GM23338 (cell line): ENCODE data around the gene GAPVD1. TPM values are rescaled to one million over a fixed set of nuclear protein-coding genes. Genes with fewer than 3 reads are reported as not detected.

ENCODE experiments used
- ATAC-seq: fragments of 200-7000 bp; cut with Tn5 transposase; 3 replicates; pipeline ENCODE4 v1.9.1; 2020
- DNase-seq: peaks from one replicate; pipeline ENCODE4 v3.0.0-alpha.2; 2015; ENCODE audit warnings: low spot score
- H2AFZ ChIP-seq: fragments of 200-600 bp; sonication (generic); 2 replicates; pipeline ENCODE4 v1.8.0; 2016; ENCODE audit warnings: antibody characterized with exemption, mild to moderate bottlenecking, moderate library complexity
- H3F3A ChIP-seq: fragments of 200-600 bp; sonication (generic); replicated peaks from 2 replicates; pipeline ENCODE4 v1.8.0; 2017; ENCODE audit warnings: antibody characterized with exemption, mixed run types, low read depth
- H3K27ac ChIP-seq: fragments of 200-600 bp; sonication (generic); 2 replicates; pipeline ENCODE4 v1.6.1; 2016; ENCODE audit warnings: low read depth
- H3K27me3 ChIP-seq: fragments of 200-600 bp; sonication (generic); 2 replicates; pipeline ENCODE4 v1.8.0; 2016; ENCODE audit warnings: mild to moderate bottlenecking, mixed run types, moderate library complexity; ENCODE audit not compliant: insufficient read depth
- H3K36me3 ChIP-seq: fragments of 200-600 bp; sonication (generic); 2 replicates; pipeline ENCODE4 v1.8.0; 2016; ENCODE audit warnings: mild to moderate bottlenecking; ENCODE audit not compliant: insufficient read depth
- H3K4me1 ChIP-seq: fragments of 200-600 bp; sonication (generic); 2 replicates; pipeline ENCODE4 v1.8.0; 2016; ENCODE audit warnings: mild to moderate bottlenecking, moderate library complexity; ENCODE audit not compliant: insufficient read depth
- H3K4me2 ChIP-seq: fragments of 200-600 bp; sonication (generic); 2 replicates; pipeline ENCODE4 v1.7.1; 2017; ENCODE audit warnings: mixed run types
- H3K4me3 ChIP-seq: fragments of 200-600 bp; sonication (generic); 2 replicates; pipeline ENCODE4 v1.6.1; 2016; ENCODE audit warnings: mixed run types
- H3K79me2 ChIP-seq: fragments of 200-600 bp; sonication (generic); replicated peaks from 2 replicates; pipeline ENCODE4 v1.8.0; 2017; ENCODE audit warnings: mild to moderate bottlenecking; ENCODE audit not compliant: insufficient read depth
- H3K9me2 ChIP-seq: fragments of 200-600 bp; sonication (generic); 2 replicates; pipeline ENCODE4 v1.8.0; 2017; ENCODE audit not compliant: insufficient read depth
- H4K20me1 ChIP-seq: fragments of 200-600 bp; sonication (generic); replicated peaks from 2 replicates; pipeline ENCODE4 v1.8.0; 2017; ENCODE audit warnings: mild to moderate bottlenecking; ENCODE audit not compliant: insufficient read depth
- H3K27ac Mint-ChIP-seq: 2 replicates; pipeline ENCODE4 v1.8.0; 2020; ENCODE audit warnings: inconsistent platforms, mild to moderate bottlenecking, moderate library complexity, mixed read lengths
- H3K27me3 Mint-ChIP-seq: 3 replicates; pipeline ENCODE4 v1.8.0; 2022; ENCODE audit warnings: low read depth, mild to moderate bottlenecking, moderate library complexity, mixed read lengths, inconsistent platforms; ENCODE audit not compliant: insufficient read depth, poor library complexity
- H3K36me3 Mint-ChIP-seq: 3 replicates; pipeline ENCODE4 v1.8.0; 2021; ENCODE audit warnings: low read depth, mild to moderate bottlenecking, inconsistent platforms, moderate library complexity, mixed read lengths
- H3K4me1 Mint-ChIP-seq: 3 replicates; pipeline ENCODE4 v1.8.0; 2020; ENCODE audit warnings: mild to moderate bottlenecking, inconsistent platforms, mixed read lengths
- H3K4me3 Mint-ChIP-seq: 3 replicates; pipeline ENCODE4 v1.8.0; 2021; ENCODE audit warnings: moderate library complexity, mild to moderate bottlenecking, inconsistent platforms, mixed read lengths
- H3K9me3 Mint-ChIP-seq: 3 replicates; pipeline ENCODE4 v1.8.0; 2020; ENCODE audit warnings: moderate library complexity, mild to moderate bottlenecking, inconsistent platforms, mixed read lengths
- CREB1 ChIP-seq: fragments of 250-450 bp; sonication (Bioruptor Pico); IDR thresholded peaks from 2 replicates; pipeline ENCODE4 v1.5.0; 2020; ENCODE audit warnings: low read depth, mild to moderate bottlenecking, moderate library complexity
- CTCF ChIP-seq, 2 experiments: fragments of 200-600 bp in 1 of 2; sonication (generic) in 1 of 2; conservative IDR thresholded peaks; 2 replicates each; pipeline versions ENCODE4 v1.5.1 to v1.6.1; 2016 to 2017; ENCODE audit warnings: antibody characterized with exemption in 2 of 2, low read depth in 2 of 2, mild to moderate bottlenecking in 2 of 2, moderate library complexity in 1 of 2
- ETS1 ChIP-seq: IDR thresholded peaks from 2 replicates; pipeline ENCODE4 v1.6.1; 2016; ENCODE audit warnings: antibody characterized with exemption
- EZH2 ChIP-seq: fragments of 200-600 bp; sonication (generic); IDR thresholded peaks from one replicate; pipeline ENCODE4 v1.8.0; 2017; ENCODE audit warnings: antibody characterized with exemption, mild to moderate bottlenecking, low read depth; ENCODE audit not compliant: unreplicated experiment
- EZH2phosphoT487 ChIP-seq: fragments of 200-600 bp; sonication (generic); IDR thresholded peaks from one replicate; pipeline ENCODE4 v1.8.1; 2018; ENCODE audit warnings: antibody characterized with exemption; ENCODE audit not compliant: unreplicated experiment
- JUNB ChIP-seq: IDR thresholded peaks from one replicate; pipeline ENCODE4 v1.6.1; 2016; ENCODE audit warnings: antibody characterized with exemption; ENCODE audit not compliant: unreplicated experiment
- NANOG ChIP-seq: IDR thresholded peaks from 2 replicates; pipeline ENCODE4 v1.6.1; 2016; ENCODE audit warnings: antibody characterized with exemption, borderline replicate concordance
- POLR2AphosphoS5 ChIP-seq: IDR thresholded peaks from 2 replicates; pipeline ENCODE4 v1.6.1; 2016; ENCODE audit warnings: antibody characterized with exemption, low read depth
- REST ChIP-seq: IDR thresholded peaks from one replicate; pipeline ENCODE4 v1.6.1; 2018; ENCODE audit warnings: antibody characterized with exemption; ENCODE audit not compliant: unreplicated experiment
- STAT1 ChIP-seq: IDR thresholded peaks from one replicate; pipeline ENCODE4 v1.6.1; 2016; ENCODE audit warnings: antibody characterized with exemption; ENCODE audit not compliant: unreplicated experiment
- ZNF114 ChIP-seq: fragments of 250-450 bp; sonication (Bioruptor Pico); IDR thresholded peaks from 2 replicates; pipeline ENCODE4 v1.5.0; 2020; ENCODE audit warnings: mild to moderate bottlenecking, moderate library complexity
- ZNF331 ChIP-seq: fragments of 250-450 bp; sonication (Bioruptor Pico); IDR thresholded peaks from 2 replicates; pipeline ENCODE4 v1.5.0; 2020; ENCODE audit warnings: low read depth, mild to moderate bottlenecking, moderate library complexity
- ZNF462 ChIP-seq: fragments of 250-450 bp; sonication (Bioruptor Pico); IDR thresholded peaks from 2 replicates; pipeline ENCODE4 v1.5.0; 2020; ENCODE audit warnings: mild to moderate bottlenecking, moderate library complexity
- polyA plus RNA-seq: library from polyadenylated mRNA; unstranded; fragments of >200 nt; fragmentation: Nextera tagmentation; extraction: Ambion mirVana; gene quantifications from 2 replicates; pipeline ENCODE4 v1.2.1, GENCODE V29; 2016
- total RNA-seq: library from RNA; depleted of rRNA; stranded (reverse); fragments of >200 nt; shearing (Covaris generic); gene quantifications from 2 replicates; pipeline ENCODE4 v1.2.3, GENCODE V29; 2014

The GAPVD1 gene
- total and polyA plus RNA-seq, 2 experiments from 2014 or later = 19.2 to 34.6 TPM

- H3K36me3 Mint-ChIP-seq = no peaks in the 10 kb centered on the region
- Histone ChIP-seq H4K20me1 (no peaks in the 10 kb centered on the region), H2AFZ (peak overlapping the region; percentile 63; the same call in 1 of the 2 replicates), H3K36me3 (no peaks in the 10 kb centered on the region), H3F3A (no peaks in the 10 kb centered on the region), H3K79me2 (no peaks in the 10 kb centered on the region), H3K27me3 (no peaks in the 10 kb centered on the region), H3K4me2 (no peak overlapping the region), H3K27ac (no peak overlapping the region), H3K4me3 (no peak overlapping the region), H3K4me1 (no peaks in the 10 kb centered on the region), H3K9me2 (no peaks in the 10 kb centered on the region)
- H3K4me3 Mint-ChIP-seq = no peak overlapping the region
- TF ChIP-seq ZNF114 = no peak
- TF ChIP-seq CTCF (conservative IDR thresholded peaks at IDR 0.05; ENCODE audit: low read depth in 2 of 2) = no peak
- TF ChIP-seq ZNF331 (CRISPR knock-in tag) = no peak
- TF ChIP-seq ZNF462 (CRISPR knock-in tag) = no peak
- no peak for TF ChIP-seq CREB1 (CRISPR knock-in tag)
- no peak for TF ChIP-seq EZH2
- no peak for TF ChIP-seq NANOG
- no peak for TF ChIP-seq ETS1
- no peak for TF ChIP-seq POLR2AphosphoS5
- TF ChIP-seq STAT1 = no peak
- no peak for TF ChIP-seq EZH2phosphoT487
- TF ChIP-seq JUNB = no peak
- no peak for TF ChIP-seq REST
- no peak overlapping the region for H3K27ac Mint-ChIP-seq
- ATAC-seq (no peak), DNase-seq (no peak)
- H3K9me3 Mint-ChIP-seq = no peaks in the 10 kb centered on the region
- no peaks in the 10 kb centered on the region for H3K27me3 Mint-ChIP-seq
- peaks cover 6% of the 10 kb centered on the region; the same call in 2 of the 3 replicates for H3K4me1 Mint-ChIP-seq
These were observed 136.1 kb downstream of the GAPVD1 start for GRCh38 chr9:125397736-125398135.
